Upper lobe of right lung (tissue), 1 donor: Measurements from ENCODE around the gene MAU2. TPM values are rescaled to one million over a fixed set of nuclear protein-coding genes. Genes with fewer than 3 reads are reported as not detected.
"Not testable (repeated sequence)": the region's sequence is repeated elsewhere in the genome, so short reads cannot be mapped to it uniquely, and the experiment has no call there.

Experiments
- ATAC-seq: fragments of 200-7000 bp; cut with Tn5 transposase; one replicate; pipeline ENCODE4 v1.9.1; 2020; ENCODE audit warnings: mild to moderate bottlenecking, moderate library complexity
- DNase-seq: peaks from one replicate; pipeline ENCODE4 v3.0.0-alpha.2; 2020
- H3K27ac ChIP-seq: fragments of 200-600 bp; one replicate; pipeline ENCODE4 v1.8.0; 2022
- H3K27me3 ChIP-seq: fragments of 200-600 bp; one replicate; pipeline ENCODE4 v1.8.0; 2022; ENCODE audit warnings: mild to moderate bottlenecking
- H3K36me3 ChIP-seq: fragments of 200-600 bp; one replicate; pipeline ENCODE4 v1.8.0; 2022
- H3K4me1 ChIP-seq: fragments of 200-600 bp; one replicate; pipeline ENCODE4 v1.8.0; 2022
- H3K4me3 ChIP-seq: fragments of 200-600 bp; one replicate; pipeline ENCODE4 v1.8.0; 2022; ENCODE audit warnings: mild to moderate bottlenecking
- H3K9me3 ChIP-seq: fragments of 200-600 bp; one replicate; pipeline ENCODE4 v1.8.0; 2022
- CTCF ChIP-seq: fragments of 200-600 bp; IDR thresholded peaks from one replicate; pipeline ENCODE4 v1.8.0; 2022; ENCODE audit warnings: antibody characterized with exemption
- intact Hi-C: fragments of 100-400 bp; cut with DNase I; formaldehyde crosslinking; loops from one replicate; pipeline ENCODE4 v1.11.0; 2022
- total RNA-seq: library from RNA; stranded (reverse); fragmentation: NEBNext Ultra II Directional; extraction: Animal tissue kit (Norgen Biotek cat#: 25700); gene quantifications from one replicate; pipeline ENCODE4 v1.2.1, GENCODE V29; 2021
- donor health status: DM: no; HTN: yes; CAD: no; lungs with severe emphysema.

The MAU2 gene
- total RNA-seq, 1 donor from 2014 or later = 60.5 TPM

- ATAC-seq = no peak
Measured at GRCh38 chr19:19368087-19368486, 47.5 kb downstream of the MAU2 start.

GRCh38 chr19:19371059-19371458 lies 50.4 kb downstream of the MAU2 start:
- no peak for TF ChIP-seq CTCF
- Histone ChIP-seq H3K36me3 (no peaks in the 10 kb centered on the region), H3K4me3 (no peak overlapping the region), H3K4me1 (peaks cover 25% of the 10 kb centered on the region), H3K9me3 (no peaks in the 10 kb centered on the region), H3K27ac (peak overlapping the region; percentile 47), H3K27me3 (no peaks in the 10 kb centered on the region)
- ATAC-seq (no peak), DNase-seq (no peak)
- intact Hi-C loops = no loop called here

More at GRCh38 chr19:19368087-19368486, 47.5 kb downstream of the MAU2 start:
- intact Hi-C loops = no loop called here
- H3K27ac ChIP-seq = no peak overlapping the region
- H3K36me3 ChIP-seq = no peaks in the 10 kb centered on the region
- H3K4me1 ChIP-seq = peaks cover 27% of the 10 kb centered on the region
- H3K27me3 ChIP-seq = no peaks in the 10 kb centered on the region
- no peaks in the 10 kb centered on the region for H3K9me3 ChIP-seq
- no peak for TF ChIP-seq CTCF
- no peak overlapping the region for H3K4me3 ChIP-seq
- DNase-seq = no peak

- peak overlapping the region; percentile 25 for H3K4me3 ChIP-seq
- DNase-seq (peak; percentile 85), ATAC-seq (peak; percentile 95)
- H3K4me1 ChIP-seq = peaks cover 28% of the 10 kb centered on the region
- H3K27ac ChIP-seq = peak overlapping the region; percentile 81
- H3K36me3 ChIP-seq = no peaks in the 10 kb centered on the region
- H3K27me3 ChIP-seq = no peaks in the 10 kb centered on the region
- TF ChIP-seq CTCF = no peak
- intact Hi-C loops = no loop called here
- no peaks in the 10 kb centered on the region for H3K9me3 ChIP-seq
Measured at GRCh38 chr19:19372656-19373416, 52.2 kb downstream of the MAU2 start.

GRCh38 chr19:19379527-19379926 lies 58.9 kb downstream of the MAU2 start:
- TF ChIP-seq CTCF = no peak
- peaks cover 32% of the 10 kb centered on the region for H3K4me1 ChIP-seq
- ATAC-seq (no peak), DNase-seq (no peak)
- no peaks in the 10 kb centered on the region for H3K27me3 ChIP-seq
- no peak overlapping the region for H3K27ac ChIP-seq
- no peaks in the 10 kb centered on the region for H3K9me3 ChIP-seq
- intact Hi-C loops = no loop called here
- H3K4me3 ChIP-seq = no peak overlapping the region
- no peaks in the 10 kb centered on the region for H3K36me3 ChIP-seq

GRCh38 chr19:19380316-19380715 lies 59.7 kb downstream of the MAU2 start:
- peaks cover 36% of the 10 kb centered on the region for H3K4me1 ChIP-seq
- H3K4me3 ChIP-seq, H3K27ac ChIP-seq, H3K9me3 ChIP-seq, H3K27me3 ChIP-seq, DNase-seq, H3K36me3 ChIP-seq, ATAC-seq, intact Hi-C loops: not testable (repeated sequence)

- DNase-seq (no peak), ATAC-seq (no peak)
- no peaks in the 10 kb centered on the region for H3K27me3 ChIP-seq
- H3K9me3 ChIP-seq = no peaks in the 10 kb centered on the region
- TF ChIP-seq CTCF = no peak
- intact Hi-C loops = no loop called here
- H3K27ac ChIP-seq = peak overlapping the region; percentile 14
- no peak overlapping the region for H3K4me3 ChIP-seq
- H3K36me3 ChIP-seq = no peaks in the 10 kb centered on the region
- H3K4me1 ChIP-seq = peaks cover 31% of the 10 kb centered on the region
Measured at GRCh38 chr19:19381007-19381926, 60.6 kb downstream of the MAU2 start.
